ENCODE measurements around the gene PRRC2B. TPM values are rescaled to one million over a fixed set of nuclear protein-coding genes. Genes with fewer than 3 reads are reported as not detected.

The PRRC2B gene
- total RNA-seq, 1 experiment from 2014 or later = 170 TPM

DNA sequence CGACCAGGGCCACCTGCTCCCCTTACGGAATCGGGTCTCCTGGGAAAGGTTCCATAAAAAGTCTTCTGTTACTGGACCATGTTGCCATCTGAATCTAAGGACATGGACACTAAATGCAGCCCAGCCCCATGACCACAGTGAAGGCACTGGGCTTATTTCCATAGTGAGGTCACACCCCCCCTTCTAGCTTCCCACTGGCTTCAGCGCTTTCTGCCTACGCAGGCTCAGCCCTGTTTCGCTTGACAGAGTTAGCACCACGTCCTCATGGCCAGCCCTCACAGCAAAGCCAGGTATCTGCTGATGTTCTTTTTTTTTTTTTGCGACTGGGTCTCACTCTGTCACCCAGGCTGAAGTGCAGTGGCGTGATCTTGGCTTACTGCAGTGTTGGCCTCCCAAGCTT is 123.0 kb downstream of the PRRC2B start:
- intact Hi-C loops (cut with micrococcal nuclease) = no loop called here
- Histone ChIP-seq H3K27me3 (ENCODE audit: insufficient read depth, low read length) (no peaks in the 10 kb centered on the region), H3K4me1 (ENCODE audit: control insufficient read depth in 1 of 2, insufficient read depth in 2 of 2, low read length in 2 of 2) (no peaks in the 10 kb centered on the region), H3K79me2 (ENCODE audit: insufficient read depth, low read length) (no peaks in the 10 kb centered on the region), H3K9me3 (ENCODE audit: control insufficient read depth in 1 of 2, insufficient read depth in 1 of 2, low read depth in 1 of 2, low read length in 2 of 2) (no peaks in the 10 kb centered on the region), H2AFZ (ENCODE audit: low read depth, low read length, poor library complexity, severe bottlenecking) (no peak overlapping the region), H4K20me1 (ENCODE audit: insufficient read depth) (no peaks in the 10 kb centered on the region), H3K4me3 (replicated peaks in 1 of 2; ENCODE audit: low read depth in 1 of 2, low read length in 2 of 2) (no peak overlapping the region), H3K27ac (ENCODE audit: low read depth, low read length) (no peak overlapping the region), H3K4me2 (ENCODE audit: low read length) (no peak overlapping the region), H3K9me2 (ENCODE audit: insufficient read depth) (no peaks in the 10 kb centered on the region), H3K36me3 (ENCODE audit: control insufficient read depth in 1 of 2, insufficient read depth in 2 of 2, low read length in 2 of 2) (peaks cover 21 to 42% of the 10 kb centered on the region in 2 experiments), H3K9ac (ENCODE audit: low read length) (no peak overlapping the region)
- no TSS peak for BruUV-seq (replicated peaks)
- RAD21 ChIA-PET (ENCODE audit: low non-redundant PET in 1 of 2, low total read pairs in 2 of 2, uncharacterized antibody in 2 of 2, unreplicated experiment in 2 of 2) = no interaction called here
- no peak for TF ChIP-seq MAX (IDR thresholded peaks at IDR 0.05)
- TF ChIP-seq EGR1 (IDR thresholded peaks at IDR 0.05; ENCODE audit: low read depth) = no peak
- TF ChIP-seq, protein P1, sequence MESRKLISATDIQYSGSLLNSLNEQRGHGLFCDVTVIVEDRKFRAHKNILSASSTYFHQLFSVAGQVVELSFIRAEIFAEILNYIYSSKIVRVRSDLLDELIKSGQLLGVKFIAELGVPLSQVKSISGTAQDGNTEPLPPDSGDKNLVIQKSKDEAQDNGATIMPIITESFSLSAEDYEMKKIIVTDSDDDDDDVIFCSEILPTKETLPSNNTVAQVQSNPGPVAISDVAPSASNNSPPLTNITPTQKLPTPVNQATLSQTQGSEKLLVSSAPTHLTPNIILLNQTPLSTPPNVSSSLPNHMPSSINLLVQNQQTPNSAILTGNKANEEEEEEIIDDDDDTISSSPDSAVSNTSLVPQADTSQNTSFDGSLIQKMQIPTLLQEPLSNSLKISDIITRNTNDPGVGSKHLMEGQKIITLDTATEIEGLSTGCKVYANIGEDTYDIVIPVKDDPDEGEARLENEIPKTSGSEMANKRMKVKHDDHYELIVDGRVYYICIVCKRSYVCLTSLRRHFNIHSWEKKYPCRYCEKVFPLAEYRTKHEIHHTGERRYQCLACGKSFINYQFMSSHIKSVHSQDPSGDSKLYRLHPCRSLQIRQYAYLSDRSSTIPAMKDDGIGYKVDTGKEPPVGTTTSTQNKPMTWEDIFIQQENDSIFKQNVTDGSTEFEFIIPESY (IDR thresholded peaks at IDR 0.05; ENCODE audit: extremely low read depth, insufficient replicate concordance, low read length) = no peak
- TF ChIP-seq POLR2AphosphoS5 (IDR thresholded peaks at IDR 0.05; ENCODE audit: low read depth, low read length) = no peak
- no peak for TF ChIP-seq SRF (IDR thresholded peaks at IDR 0.05; ENCODE audit: low read depth)
- TF ChIP-seq POLR2A (IDR thresholded peaks at IDR 0.05; ENCODE audit: borderline replicate concordance, extremely low read depth, insufficient read depth, insufficient read length) = no peak
- TF ChIP-seq EZH2phosphoT487 (IDR thresholded peaks at IDR 0.05; ENCODE audit: borderline replicate concordance) = no peak
- TF ChIP-seq ZFX (IDR thresholded peaks at IDR 0.05) = no peak
- no peak for TF ChIP-seq ELF1 (IDR thresholded peaks at IDR 0.05; ENCODE audit: borderline replicate concordance, low read depth)
- TF ChIP-seq SIN3A (IDR thresholded peaks at IDR 0.05; ENCODE audit: low read depth) = no peak
- TF ChIP-seq CEBPB (IDR thresholded peaks at IDR 0.05; ENCODE audit: low read depth) = no peak
- TF ChIP-seq EZH2 (IDR thresholded peaks at IDR 0.05) = no peak
- no peak for TF ChIP-seq JUND (IDR thresholded peaks at IDR 0.05)
- TF ChIP-seq ATF3 (IDR thresholded peaks at IDR 0.05) = no peak
- no peak for TF ChIP-seq YY1 (IDR thresholded peaks at IDR 0.05; ENCODE audit: extremely low read depth, insufficient replicate concordance, low read depth, low read length)
- TF ChIP-seq SP1 (IDR thresholded peaks at IDR 0.05; ENCODE audit: low read depth) = no peak
- TF ChIP-seq REST (IDR thresholded peaks at IDR 0.05; ENCODE audit: low read depth) = no peak
- TF ChIP-seq ZNF274 (IDR thresholded peaks at IDR 0.05; ENCODE audit: low read depth, low read length) = no peak
- POLR2A ChIA-PET = no interaction called here
- DNase-seq (ENCODE audit: low read depth, low spot score) = no peak
- ATAC-seq = no peak
- CTCF ChIA-PET = no interaction called here

Data from HCT116 (cell line).